ENCODE results near the gene BMP6.

GRCh38 chr6:7910298-7910653 lies 184.4 kb downstream of the BMP6 start:
- TF ChIP-seq EGR1 (IDR thresholded peaks at IDR 0.05; ENCODE audit: low read depth) (no peak), EZH2 (IDR thresholded peaks at IDR 0.05) (no peak), ATF3 (IDR thresholded peaks at IDR 0.05) (no peak), CTCF (IDR thresholded peaks at IDR 0.05 in 2 of 3, conservative IDR thresholded peaks at IDR 0.05 in 1 of 3; ENCODE audit: borderline replicate concordance in 1 of 3, insufficient read depth in 1 of 3, low read depth in 2 of 3, low read length in 2 of 3) (no peak), POLR2A (IDR thresholded peaks at IDR 0.05; ENCODE audit: borderline replicate concordance, extremely low read depth, insufficient read depth, insufficient read length) (no peak), REST (IDR thresholded peaks at IDR 0.05; ENCODE audit: low read depth) (no peak), YY1 (IDR thresholded peaks at IDR 0.05; ENCODE audit: extremely low read depth, insufficient replicate concordance, low read depth, low read length) (no peak)

All from HCT116 (cell line).